ENCODE results near the gene CCDC186. TPM values are rescaled to one million over a fixed set of nuclear protein-coding genes. Genes with fewer than 3 reads are reported as not detected.

CCDC186 gene
- total RNA-seq, 1 donor: 14.6 TPM

GRCh38 chr10:114078346-114078745, 95.7 kb downstream of the CCDC186 start:
- DNase-seq (ENCODE audit: low read depth): no peak
- TF ChIP-seq CTCF (IDR thresholded peaks at IDR 0.05; ENCODE audit: insufficient read depth, low read length): no peak
- no peak overlapping the region for H3K4me3 ChIP-seq (ENCODE audit: low read depth, low read length)

- no peak for TF ChIP-seq CTCF (IDR thresholded peaks at IDR 0.05; ENCODE audit: insufficient read depth, low read length)
- H3K4me3 ChIP-seq (ENCODE audit: low read depth, low read length): no peak overlapping the region
- DNase-seq (ENCODE audit: low read depth): no peak
Observed at GRCh38 chr10:114077815-114078219, 96.2 kb downstream of the CCDC186 start.

GRCh38 chr10:114077347-114077746, 96.7 kb downstream of the CCDC186 start:
- H3K4me3 ChIP-seq (ENCODE audit: low read depth, low read length): no peak overlapping the region
- TF ChIP-seq CTCF (IDR thresholded peaks at IDR 0.05; ENCODE audit: insufficient read depth, low read length): no peak
- no peak for DNase-seq (ENCODE audit: low read depth)

GRCh38 chr10:114075093-114075492, 98.9 kb downstream of the CCDC186 start:
- H3K4me3 ChIP-seq (ENCODE audit: low read depth, low read length): no peak overlapping the region
- DNase-seq (ENCODE audit: low read depth): no peak
- TF ChIP-seq CTCF (IDR thresholded peaks at IDR 0.05; ENCODE audit: insufficient read depth, low read length): no peak

GRCh38 chr10:114073395-114074186, 100.4 kb downstream of the CCDC186 start:
- H3K4me3 ChIP-seq (ENCODE audit: low read depth, low read length): no peak overlapping the region
- TF ChIP-seq CTCF (IDR thresholded peaks at IDR 0.05; ENCODE audit: insufficient read depth, low read length): no peak
- no peak for DNase-seq (ENCODE audit: low read depth)

- no peak for TF ChIP-seq CTCF (IDR thresholded peaks at IDR 0.05; ENCODE audit: insufficient read depth, low read length)
- no peak overlapping the region for H3K4me3 ChIP-seq (ENCODE audit: low read depth, low read length)
- DNase-seq (ENCODE audit: low read depth): no peak
Observed at GRCh38 chr10:114071178-114071577, 102.8 kb downstream of the CCDC186 start.

Small RNA genes within 50 kb of the gene (small RNA-seq; reads per million reads assigned to genes)
- gene RF02277: not detected
- gene RNU6-709P: not detected

Other genes with a start within 250 kb of the CCDC186 start
- not detected in 2 replicates for gene ADRB1, start 130.3 kb downstream of the CCDC186 start, total RNA-seq (ENCODE audit: low replicate concordance)
- 0.25 and 0.45 TPM in 2 replicates for gene TDRD1, start 5.2 kb upstream of the CCDC186 start, total RNA-seq (ENCODE audit: low replicate concordance)
- gene VWA2, start 65.1 kb upstream of the CCDC186 start, total RNA-seq (ENCODE audit: low replicate concordance): 0.09 TPM in 1 of 2 replicates, not detected in the other
- 0.18 TPM in 1 of 2 replicates, not detected in the other for gene AFAP1L2, start 230.3 kb upstream of the CCDC186 start, total RNA-seq (ENCODE audit: low replicate concordance)